HepG2 (cell line): Measurements from ENCODE around the gene NINL. TPM values are rescaled to one million over a fixed set of nuclear protein-coding genes. Genes with fewer than 3 reads are reported as not detected.

ENCODE experiments used
- ATF3 ChIP-seq: sonication (generic); formaldehyde crosslinking; IDR thresholded peaks from 2 replicates; pipeline ENCODE4 v1.4.0; 2020; ENCODE audit warnings: missing genetic modification reagents
- GABPB1 ChIP-seq: IDR thresholded peaks from 2 replicates; pipeline ENCODE4 v1.6.1; 2016; ENCODE audit warnings: mild to moderate bottlenecking, missing genetic modification reagents, moderate library complexity, missing compliant biosample characterization
- GMEB1 ChIP-seq: sonication (generic); formaldehyde crosslinking; IDR thresholded peaks from 2 replicates; pipeline ENCODE4 v1.5.1; 2020; ENCODE audit warnings: missing genetic modification reagents, mild to moderate bottlenecking, borderline replicate concordance
- HOXA5 ChIP-seq: sonication (generic); formaldehyde crosslinking; IDR thresholded peaks from 2 replicates; pipeline ENCODE4 v1.4.0; 2020; ENCODE audit warnings: missing genetic modification reagents
- JARID2 ChIP-seq: sonication (generic); formaldehyde crosslinking; IDR thresholded peaks from 2 replicates; pipeline ENCODE4 v1.8.1; 2023; ENCODE audit warnings: missing genetic modification reagents, inconsistent platforms; ENCODE audit not compliant: insufficient replicate concordance
- RXRB ChIP-seq: IDR thresholded peaks from 2 replicates; pipeline ENCODE4 v1.6.1; 2016; ENCODE audit warnings: borderline replicate concordance, missing genetic modification reagents, missing compliant biosample characterization
- SRSF9 ChIP-seq: fragments of 200-400 bp; formaldehyde crosslinking; IDR thresholded peaks from 2 replicates; pipeline ENCODE4 v1.6.1; 2018; ENCODE audit warnings: borderline replicate concordance, mild to moderate bottlenecking, low read depth, low read length; ENCODE audit not compliant: insufficient read depth, poor library complexity, severe bottlenecking
- ZBTB49 ChIP-seq: sonication (generic); formaldehyde crosslinking; IDR thresholded peaks from 2 replicates; pipeline ENCODE4 v1.4.0; 2020; ENCODE audit warnings: missing genetic modification reagents, borderline replicate concordance
- ZKSCAN1 ChIP-seq: fragments of 150-350 bp; IDR thresholded peaks from 2 replicates; pipeline ENCODE4 v1.6.1; 2014; ENCODE audit warnings: low read length
- ZNF136 ChIP-seq: sonication (generic); formaldehyde crosslinking; IDR thresholded peaks from 2 replicates; pipeline ENCODE4 v1.8.1; 2022; ENCODE audit warnings: low read depth, mild to moderate bottlenecking, moderate library complexity, missing genetic modification reagents
- ZNF576 ChIP-seq: sonication (generic); formaldehyde crosslinking; IDR thresholded peaks from 2 replicates; pipeline ENCODE4 v1.4.0; 2020; ENCODE audit warnings: mild to moderate bottlenecking, missing genetic modification reagents
- ZNF614 ChIP-seq: IDR thresholded peaks from 2 replicates; pipeline ENCODE4 v1.6.1; 2018; ENCODE audit warnings: missing biosample characterization, missing genetic modification reagents, inconsistent platforms, borderline replicate concordance
- ZNF660 ChIP-seq: sonication (generic); formaldehyde crosslinking; IDR thresholded peaks from 2 replicates; pipeline ENCODE4 v1.5.1; 2020; ENCODE audit warnings: mild to moderate bottlenecking, low read depth, missing genetic modification reagents, borderline replicate concordance
- ZNF704 ChIP-seq: sonication (generic); formaldehyde crosslinking; IDR thresholded peaks from 2 replicates; pipeline ENCODE4 v1.8.1; 2023; ENCODE audit warnings: mild to moderate bottlenecking, inconsistent platforms, moderate library complexity, missing genetic modification reagents, borderline replicate concordance
- ZNF720 ChIP-seq: sonication (generic); formaldehyde crosslinking; IDR thresholded peaks from 2 replicates; pipeline ENCODE4 v1.4.0; 2020; ENCODE audit warnings: missing genetic modification reagents
- ZNF780A ChIP-seq: sonication (generic); formaldehyde crosslinking; IDR thresholded peaks from 2 replicates; pipeline ENCODE4 v1.8.0; 2022; ENCODE audit warnings: mild to moderate bottlenecking, missing genetic modification reagents, moderate library complexity
- ZNF816 ChIP-seq: sonication (generic); formaldehyde crosslinking; IDR thresholded peaks from 2 replicates; pipeline ENCODE4 v1.8.0; 2022; ENCODE audit warnings: missing genetic modification reagents, mild to moderate bottlenecking, borderline replicate concordance
- polyA plus RNA-seq, 8 experiments: library from polyadenylated mRNA; depleted of rRNA in 3 of 8; stranded (reverse) in 7 of 8; unstranded in 1 of 8; fragments of >200 nt; fragmentation: Illumina TruSeq in 4 of 8; extraction: Trizol in 4 of 8; gene quantifications; 2 replicates each; pipeline versions ENCODE4 v1.2.1 to v1.2.3, GENCODE V29; 2011 to 2016; ENCODE audit warnings: low read depth in 4 of 8, missing spikeins in 1 of 8, mixed read lengths in 1 of 8; ENCODE audit not compliant: insufficient read depth in 1 of 8
- total RNA-seq, 5 experiments: library from RNA; depleted of rRNA; stranded (reverse); fragments of >200 nt; fragmentation: Illumina TruSeq; extraction: Trizol; gene quantifications; 2 replicates each; pipeline ENCODE4 v1.2.3, GENCODE V29; 2016; ENCODE audit warnings: low read depth in 1 of 5

NINL gene
- total and polyA plus RNA-seq, 2 of the 13 experiments (the other 11 are each of a cell fraction or from before 2014, with no cell fraction given): 32.3 to 34.3 TPM

- peak; percentile 77; the same call in 1 of the 2 replicates for TF ChIP-seq ZNF660 (CRISPR knock-in tag)
- 0 out of 2 replicates have a peak, but pooled peaks have one; percentile 18 for TF ChIP-seq ZNF720 (CRISPR knock-in tag)
- TF ChIP-seq ZNF136 (CRISPR knock-in tag): peak; percentile 94; the same call in 1 of the 2 replicates
- TF ChIP-seq ZBTB49 (CRISPR knock-in tag): peak; percentile 27; the same call in 1 of the 2 replicates
- peak; percentile 76 for TF ChIP-seq RXRB (CRISPR knock-in tag)
- peak; percentile 99 for TF ChIP-seq ZNF704 (CRISPR knock-in tag)
- TF ChIP-seq HOXA5 (CRISPR knock-in tag): peak; percentile 84
- no peak for TF ChIP-seq JARID2
- peak; percentile 88 for TF ChIP-seq GABPB1 (CRISPR knock-in tag)
- peak; percentile 85 for TF ChIP-seq GMEB1 (CRISPR knock-in tag)
- no peak for TF ChIP-seq SRSF9
- no peak; the same call in 1 of the 2 replicates for TF ChIP-seq ZKSCAN1
- no peak for TF ChIP-seq ATF3 (CRISPR knock-in tag)
- TF ChIP-seq ZNF816 (CRISPR knock-in tag): peak; percentile 99
- peak; percentile 89 for TF ChIP-seq ZNF614
- peak; percentile 95 for TF ChIP-seq ZNF780A (CRISPR knock-in tag)
- peak; percentile 91; the same call in 1 of the 2 replicates for TF ChIP-seq ZNF576 (CRISPR knock-in tag)
These were observed 38.6 kb upstream of the NINL start, which contains the start of gene NANP (continued) for GRCh38 chr20:25623736-25624499.
